Activated CD4-positive, CD25-positive, alpha-beta regulatory T cell (primary cell): ENCODE data around the gene KCNC1.

Experiments used
- DNase-seq, 4 experiments: peaks; one replicate each; lab custom pipeline; 2025; lab: John Stamatoyannopoulos, UW

KCNC1 gene

DNA sequence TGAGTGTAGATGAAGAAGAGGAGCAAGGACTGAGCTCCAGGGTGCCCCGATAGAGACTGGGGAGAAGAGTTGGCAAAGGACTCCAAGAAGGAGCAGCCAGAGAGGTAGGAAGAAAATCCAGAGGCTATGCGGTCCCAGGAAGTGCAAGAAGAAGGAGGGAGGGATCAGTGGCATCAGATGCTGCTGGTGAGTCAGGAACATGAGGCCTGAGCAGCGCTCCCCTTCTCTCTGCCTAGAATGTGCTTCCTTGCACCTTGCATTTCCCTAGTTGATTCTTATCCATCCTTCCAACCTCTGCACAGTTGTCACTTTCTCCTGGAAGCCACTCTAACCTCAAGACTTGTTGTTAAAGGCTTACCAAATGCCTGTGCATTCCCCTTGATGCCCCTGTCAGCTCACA lies 21.3 kb downstream of the KCNC1 start:
- DNase-seq = no peak

DNA sequence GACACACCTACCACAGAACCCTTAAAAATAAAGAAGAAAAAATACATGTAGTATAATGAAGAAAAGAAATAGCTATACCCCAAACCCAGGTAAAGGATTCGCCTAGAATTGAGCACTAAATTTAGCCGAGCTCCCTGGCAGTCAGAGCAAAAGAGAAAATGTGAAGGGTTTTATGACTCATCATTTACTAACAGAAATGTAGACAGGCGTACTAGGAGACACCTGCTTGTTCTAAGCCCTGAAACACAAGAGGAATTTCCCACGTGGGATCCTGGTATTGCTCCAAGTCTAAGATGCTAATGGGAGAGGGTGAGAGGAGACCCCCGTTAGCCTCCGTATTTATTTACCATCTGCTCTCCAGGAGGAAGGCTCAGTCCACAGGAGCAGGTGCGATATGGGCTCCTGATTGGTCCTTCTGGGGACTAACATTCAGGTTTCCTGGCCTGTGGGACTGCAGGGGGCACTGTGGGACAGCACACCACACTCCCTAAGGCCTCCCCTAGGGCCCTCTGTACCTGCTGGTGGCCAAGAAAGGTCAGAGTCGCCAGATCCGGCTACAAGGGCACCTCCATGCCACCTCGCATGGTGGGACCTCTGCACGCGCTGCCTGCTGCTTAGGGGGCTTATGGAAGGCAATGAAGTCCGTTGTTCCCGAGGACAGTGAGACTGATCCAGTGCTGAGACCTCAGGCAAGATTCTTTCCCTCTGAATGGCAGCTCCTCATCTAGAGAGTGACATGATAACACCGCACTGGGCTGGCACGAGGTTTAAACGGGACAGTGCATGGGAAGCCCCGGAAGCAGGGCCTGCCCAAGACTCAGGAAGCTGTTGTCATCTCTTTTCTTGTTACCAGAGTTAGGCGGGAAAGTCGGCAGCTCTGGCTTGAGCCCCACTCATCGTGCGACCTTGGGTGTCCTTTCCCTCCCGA lies 25.8 kb downstream of the KCNC1 start:
- DNase-seq = no peak

DNA sequence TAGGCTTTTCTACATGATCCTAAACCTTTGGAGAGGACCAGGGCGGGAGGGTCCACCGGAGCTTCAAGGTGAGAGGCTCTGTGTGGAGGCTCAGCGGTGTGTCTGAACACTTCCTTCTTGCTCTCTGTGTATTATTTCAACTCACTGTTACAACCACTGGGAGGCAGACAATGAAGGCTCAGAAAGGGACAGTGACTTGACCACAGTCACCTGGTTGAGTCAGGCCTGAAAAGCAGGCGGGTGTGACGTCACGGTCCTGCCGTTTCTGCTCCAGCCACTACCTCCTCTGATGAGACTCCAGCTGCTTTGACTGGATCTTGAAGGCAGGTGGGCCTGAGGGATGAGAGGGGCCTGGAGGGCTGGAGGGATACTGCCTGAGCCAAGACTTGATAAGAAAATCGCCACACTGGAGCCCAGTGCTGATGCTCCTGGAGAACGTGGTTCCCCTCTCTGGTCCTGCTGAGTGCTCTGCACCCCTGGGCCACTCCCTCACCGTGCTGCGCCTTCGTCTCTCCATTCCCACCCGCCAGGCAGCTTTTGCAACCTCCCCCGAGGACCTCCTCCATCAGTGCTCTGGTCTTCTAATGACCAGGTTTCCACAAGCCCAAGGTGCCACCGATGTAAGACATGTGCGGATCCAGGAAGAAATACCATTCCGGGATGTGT lies 27.9 kb downstream of the KCNC1 start:
- DNase-seq = no peak

DNA sequence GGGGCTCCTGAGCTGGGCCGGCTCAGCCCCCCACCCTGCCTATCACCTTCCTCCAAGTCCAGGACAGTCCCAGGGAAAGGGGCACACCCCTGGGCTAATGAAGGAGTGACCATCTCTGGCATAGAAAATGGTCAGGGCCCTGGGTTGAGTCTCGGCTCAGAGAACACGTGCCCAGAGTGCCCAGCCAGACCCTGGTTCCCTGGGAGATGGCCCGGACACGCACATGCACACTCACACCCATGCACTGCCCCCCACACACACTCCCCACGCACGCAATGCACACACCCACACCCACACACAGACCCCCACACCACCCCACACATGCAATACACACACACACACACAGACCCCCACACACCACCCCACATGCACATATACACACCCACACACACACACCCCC lies 28.7 kb downstream of the KCNC1 start:
- no peak for DNase-seq

DNA sequence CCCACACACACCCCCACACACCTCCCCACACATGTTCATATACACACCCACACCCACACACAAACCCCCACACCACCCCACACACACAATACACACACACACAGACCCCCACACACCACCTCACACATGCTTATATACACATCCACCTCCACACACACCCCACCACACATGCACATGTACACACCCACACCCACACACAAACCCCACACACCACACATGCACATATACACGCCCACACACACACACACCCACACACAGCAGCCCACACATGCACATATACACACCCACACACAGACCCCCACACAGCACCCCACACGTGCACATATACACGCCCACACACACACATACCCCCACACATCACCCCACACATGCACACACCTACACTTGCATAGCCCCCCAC lies 29.1 kb downstream of the KCNC1 start:
- DNase-seq = no peak

DNA sequence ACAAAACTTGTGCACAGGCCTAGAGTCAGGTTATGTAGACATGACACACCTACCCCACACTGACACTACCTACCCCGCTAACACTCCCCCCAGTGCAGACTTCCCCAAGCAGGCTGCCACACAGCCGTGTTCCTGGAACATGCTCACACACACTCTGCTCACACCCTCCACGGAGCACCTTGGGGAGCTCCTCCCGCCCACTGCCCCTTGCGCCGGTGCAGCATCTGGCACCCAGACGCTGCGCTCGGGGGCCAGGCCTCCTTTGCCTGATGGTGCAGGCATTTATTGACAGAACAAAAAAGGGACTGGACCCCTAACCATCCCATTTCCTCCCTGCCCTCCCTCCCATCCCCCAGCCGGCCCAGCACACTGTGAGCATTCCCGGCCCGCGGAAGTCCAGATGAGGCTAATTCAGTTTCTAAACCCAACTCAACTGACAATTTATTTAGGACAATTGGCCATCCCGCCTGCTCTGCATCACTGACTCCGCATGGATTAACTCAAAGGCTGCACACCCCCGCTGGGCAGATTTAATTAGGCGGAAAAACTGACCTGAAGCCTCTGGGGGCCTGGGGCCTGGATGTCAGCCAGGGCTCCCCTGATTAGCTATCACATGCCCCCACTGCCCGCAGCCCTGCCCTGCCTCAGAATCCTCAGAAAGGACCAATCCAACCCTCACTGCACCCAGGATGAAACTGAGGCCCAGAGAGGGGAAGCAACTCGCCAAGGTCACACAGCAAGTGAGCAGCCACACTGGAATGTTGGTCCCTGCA lies 30.1 kb downstream of the KCNC1 start:
- DNase-seq = no peak

GRCh38 chr11:17765356-17766072 lies 30.9 kb downstream of the KCNC1 start:
- DNase-seq = no peak

DNA sequence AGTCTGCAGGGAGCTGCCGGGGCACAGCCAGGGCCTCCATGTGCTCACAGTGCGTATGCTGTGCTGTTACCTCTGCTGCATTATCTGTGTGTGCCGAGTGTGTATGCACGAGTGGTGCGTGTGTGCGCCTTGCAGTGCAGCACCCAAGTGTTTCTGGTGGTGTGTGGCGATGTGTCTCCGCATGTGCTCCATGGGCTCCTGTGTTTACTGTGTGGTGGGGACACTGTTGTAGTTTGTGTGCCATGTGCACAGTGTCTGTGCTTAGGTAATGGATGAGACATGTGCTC lies 31.4 kb downstream of the KCNC1 start:
- DNase-seq = no peak

DNA sequence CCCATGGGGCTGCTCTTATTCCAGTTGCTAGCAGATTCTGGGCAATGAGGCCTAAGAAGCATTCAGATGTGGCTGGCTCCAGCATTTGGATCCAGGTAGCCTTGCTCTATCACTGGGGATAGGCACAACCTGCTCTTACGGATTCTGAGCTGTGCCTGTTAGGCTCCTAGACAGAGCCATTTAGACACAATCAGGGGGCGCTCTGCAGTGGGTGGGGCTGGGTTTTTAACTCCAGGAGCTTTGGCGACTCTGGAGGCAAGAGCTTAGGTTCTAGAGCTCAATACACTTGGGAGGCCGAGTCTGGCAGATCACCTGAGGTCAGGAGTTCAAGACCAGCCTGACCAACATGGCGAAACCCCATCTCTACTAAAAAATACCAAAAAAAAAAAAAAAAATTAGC lies 32.0 kb downstream of the KCNC1 start:
- no peak for DNase-seq

DNA sequence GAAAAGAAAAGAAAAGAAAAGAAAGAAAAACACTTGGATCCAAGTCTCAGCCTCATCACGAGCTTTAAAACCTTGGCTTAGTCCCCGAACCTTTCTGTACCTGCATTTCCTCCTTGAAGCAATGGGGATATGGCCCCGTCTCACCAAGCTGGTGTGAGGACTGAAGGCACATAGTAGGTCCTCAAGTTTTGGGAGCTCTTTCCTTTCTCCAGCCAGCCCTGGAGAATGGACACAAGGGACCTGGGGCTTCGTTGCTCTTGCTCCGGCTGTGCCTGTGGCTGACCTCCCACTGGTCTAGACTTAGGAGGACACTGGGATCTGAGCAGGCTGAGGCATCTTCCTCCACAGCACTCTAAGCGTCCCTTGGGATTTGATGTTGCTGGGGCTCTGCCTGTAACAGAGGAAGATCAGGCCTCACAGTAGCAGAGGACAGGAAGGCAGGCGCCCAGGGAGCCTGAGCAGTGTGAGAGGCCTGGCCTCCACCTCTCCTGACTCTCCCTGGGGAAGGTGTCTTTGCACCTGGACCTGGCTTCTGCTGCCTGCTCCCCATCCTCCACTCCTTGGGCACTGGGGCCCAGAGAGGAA lies 32.8 kb downstream of the KCNC1 start:
- no peak for DNase-seq

GRCh38 chr11:17767914-17768313 lies 33.3 kb downstream of the KCNC1 start:
- DNase-seq = no peak

DNA sequence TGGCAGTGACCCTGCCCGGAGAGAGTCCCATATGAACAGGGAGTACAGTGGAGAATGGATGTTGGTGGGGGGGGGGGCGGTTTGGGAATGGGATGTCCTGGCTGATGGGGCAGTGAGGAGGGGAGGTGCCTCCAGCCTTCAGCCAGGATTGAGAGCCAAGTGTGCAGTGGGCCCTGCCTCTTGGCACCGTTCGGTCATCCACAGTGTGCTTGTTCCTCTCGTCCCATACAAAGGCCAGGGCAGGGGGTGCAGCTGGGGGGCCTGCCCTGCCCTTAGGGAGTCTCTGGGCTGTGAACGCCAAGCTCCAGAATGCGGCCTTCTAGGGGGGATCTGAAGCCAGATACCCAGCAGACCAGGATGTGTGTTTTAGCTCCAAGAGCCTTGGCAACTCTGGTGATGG lies 34.0 kb downstream of the KCNC1 start:
- no peak for DNase-seq

GRCh38 chr11:17769218-17769617 lies 34.6 kb downstream of the KCNC1 start:
- no peak for DNase-seq

DNA sequence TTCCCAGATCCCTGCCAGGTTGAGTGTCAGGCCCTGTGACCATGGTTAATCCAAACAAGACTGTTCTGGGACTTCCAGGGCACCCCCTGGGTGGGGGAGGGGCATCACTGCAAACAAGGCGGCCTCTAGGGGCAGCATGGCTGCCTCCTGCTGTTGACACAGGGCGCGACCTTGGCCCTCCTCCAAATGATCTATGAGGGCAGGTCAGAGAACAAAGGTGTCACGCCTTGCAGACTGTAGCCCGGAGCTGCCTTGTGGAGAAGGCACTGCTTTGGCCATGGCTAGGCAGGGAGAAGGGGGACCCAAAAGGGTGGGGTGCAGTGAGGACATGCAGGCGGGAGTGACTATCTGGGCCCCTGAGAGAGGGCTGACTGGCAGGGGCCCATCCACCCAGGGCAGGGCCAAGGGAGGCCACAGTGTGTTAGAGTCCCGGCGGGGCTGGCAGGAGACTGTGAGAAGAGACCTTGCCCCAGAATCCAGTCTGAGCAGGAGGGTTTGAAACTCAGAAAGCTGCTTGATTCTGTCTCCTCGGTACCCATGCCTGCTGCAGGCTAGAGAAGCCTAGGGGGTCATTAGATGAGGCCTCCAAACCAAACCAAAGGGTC lies 35.6 kb downstream of the KCNC1 start:
- DNase-seq = no peak

DNA sequence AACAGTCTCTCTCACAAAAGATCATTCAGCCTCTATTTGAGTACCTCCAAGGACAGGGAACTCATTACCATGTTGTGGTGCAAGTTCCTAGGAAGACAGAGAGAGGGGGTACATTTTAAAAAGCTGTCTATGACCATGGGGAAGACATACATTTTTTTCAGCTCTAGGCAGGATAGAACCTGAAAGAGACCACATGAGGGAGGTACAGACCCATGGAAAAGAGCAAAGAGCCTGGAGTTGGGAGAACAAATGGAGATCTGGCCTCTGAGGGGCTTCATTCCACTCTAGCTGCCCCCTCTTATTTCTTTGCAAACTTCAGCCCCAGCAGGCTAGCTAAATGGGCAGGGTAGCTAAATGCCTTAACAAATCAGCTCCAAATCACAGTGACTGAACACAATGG lies 36.3 kb downstream of the KCNC1 start:
- DNase-seq = no peak

DNA sequence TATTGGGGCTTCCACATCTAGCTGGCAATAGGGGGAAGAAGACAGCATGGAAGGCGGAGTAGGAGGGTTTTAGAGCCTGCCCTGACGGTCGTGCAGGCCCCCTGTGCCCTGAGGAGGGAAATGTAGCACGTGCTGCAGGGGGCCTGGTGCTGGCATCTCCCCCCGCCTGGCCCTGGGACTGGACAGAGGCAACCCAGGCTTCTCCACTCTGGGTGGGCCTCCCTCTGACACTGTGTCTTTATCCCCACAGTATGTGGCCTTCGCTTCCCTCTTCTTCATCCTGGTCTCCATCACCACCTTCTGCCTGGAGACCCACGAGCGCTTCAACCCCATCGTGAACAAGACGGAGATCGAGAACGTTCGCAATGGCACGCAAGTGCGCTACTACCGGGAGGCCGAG lies 36.8 kb downstream of the KCNC1 start:
- DNase-seq = no peak

DNA sequence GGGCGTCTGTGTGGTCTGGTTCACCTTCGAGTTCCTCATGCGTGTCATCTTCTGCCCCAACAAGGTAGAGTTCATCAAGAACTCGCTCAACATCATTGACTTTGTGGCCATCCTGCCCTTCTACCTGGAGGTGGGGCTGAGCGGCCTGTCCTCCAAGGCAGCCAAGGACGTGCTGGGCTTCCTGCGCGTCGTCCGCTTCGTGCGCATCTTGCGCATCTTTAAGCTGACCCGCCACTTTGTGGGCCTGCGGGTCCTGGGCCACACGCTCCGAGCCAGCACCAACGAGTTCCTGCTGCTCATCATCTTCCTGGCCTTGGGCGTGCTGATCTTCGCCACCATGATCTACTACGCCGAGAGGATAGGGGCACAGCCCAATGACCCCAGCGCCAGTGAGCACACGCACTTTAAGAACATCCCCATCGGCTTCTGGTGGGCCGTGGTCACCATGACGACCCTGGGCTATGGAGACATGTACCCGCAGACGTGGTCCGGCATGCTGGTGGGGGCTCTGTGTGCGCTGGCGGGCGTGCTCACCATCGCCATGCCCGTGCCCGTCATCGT lies 37.3 kb downstream of the KCNC1 start:
- no peak for DNase-seq

- no peak for DNase-seq
These were observed 38.4 kb downstream of the KCNC1 start for GRCh38 chr11:17772704-17773600.

- DNase-seq = no peak
These were observed 39.1 kb downstream of the KCNC1 start for GRCh38 chr11:17773674-17774073.
